ENCODE results near the gene INMT.

Gene INMT

GRCh38 chr7:30727061-30727945, 24.6 kb upstream of the INMT start:
- peak overlapping the region; percentile 56 for H3K27ac ChIP-seq
- H3K4me3 ChIP-seq = no peak overlapping the region
- no peak overlapping the region for H3K9ac ChIP-seq
- H3K4me2 ChIP-seq = peak overlapping the region; percentile 67
- H3K4me1 ChIP-seq = peaks cover 29% of the 10 kb centered on the region
- no peaks in the 10 kb centered on the region for H3K27me3 ChIP-seq
- TF ChIP-seq Cebpa-rat (IDR thresholded peaks at IDR 0.05) = no peak
- no peaks in the 10 kb centered on the region for H4K20me1 ChIP-seq
- H3K9me3 ChIP-seq = no peaks in the 10 kb centered on the region
- no peaks in the 10 kb centered on the region for H3K36me3 ChIP-seq

GRCh38 chr7:30728591-30729100, 23.3 kb upstream of the INMT start:
- Histone ChIP-seq H3K27ac (0 out of 2 replicates have a peak overlapping the region, but pooled peaks have one; percentile 56), H3K4me1 (peaks cover 29% of the 10 kb centered on the region), H3K27me3 (no peaks in the 10 kb centered on the region), H4K20me1 (no peaks in the 10 kb centered on the region), H3K36me3 (no peaks in the 10 kb centered on the region), H3K4me3 (no peak overlapping the region), H3K9ac (no peak overlapping the region), H3K9me3 (no peaks in the 10 kb centered on the region), H3K4me2 (peak overlapping the region; percentile 67)
- no peak for TF ChIP-seq Cebpa-rat (IDR thresholded peaks at IDR 0.05)

GRCh38 chr7:30729642-30730041, 22.3 kb upstream of the INMT start:
- no peaks in the 10 kb centered on the region for H3K36me3 ChIP-seq
- no peak overlapping the region for H3K27ac ChIP-seq
- no peak overlapping the region for H3K9ac ChIP-seq
- peaks cover 29% of the 10 kb centered on the region for H3K4me1 ChIP-seq
- H3K27me3 ChIP-seq = no peaks in the 10 kb centered on the region
- no peaks in the 10 kb centered on the region for H3K9me3 ChIP-seq
- no peak for TF ChIP-seq Cebpa-rat (IDR thresholded peaks at IDR 0.05)
- no peaks in the 10 kb centered on the region for H4K20me1 ChIP-seq
- H3K4me2 ChIP-seq = no peak overlapping the region
- no peak overlapping the region for H3K4me3 ChIP-seq

- Histone ChIP-seq H3K27ac (no peak overlapping the region), H3K27me3 (no peaks in the 10 kb centered on the region), H3K9me3 (no peaks in the 10 kb centered on the region), H3K4me3 (no peak overlapping the region), H3K9ac (no peak overlapping the region), H4K20me1 (no peaks in the 10 kb centered on the region), H3K4me1 (peaks cover 29% of the 10 kb centered on the region), H3K4me2 (no peak overlapping the region), H3K36me3 (no peaks in the 10 kb centered on the region)
- TF ChIP-seq Cebpa-rat (IDR thresholded peaks at IDR 0.05) = no peak
Observed at GRCh38 chr7:30730097-30730496, 21.8 kb upstream of the INMT start.

- H3K4me3 ChIP-seq = no peak overlapping the region
- H4K20me1 ChIP-seq = no peaks in the 10 kb centered on the region
- TF ChIP-seq Cebpa-rat (IDR thresholded peaks at IDR 0.05) = no peak
- no peaks in the 10 kb centered on the region for H3K27me3 ChIP-seq
- H3K9ac ChIP-seq = no peak overlapping the region
- no peaks in the 10 kb centered on the region for H3K9me3 ChIP-seq
- H3K4me2 ChIP-seq = no peak overlapping the region
- no peaks in the 10 kb centered on the region for H3K36me3 ChIP-seq
- H3K4me1 ChIP-seq = peaks cover 29% of the 10 kb centered on the region
- H3K27ac ChIP-seq = no peak overlapping the region
Observed at GRCh38 chr7:30730996-30731395, 20.9 kb upstream of the INMT start.

GRCh38 chr7:30731581-30731980, 20.4 kb upstream of the INMT start:
- Histone ChIP-seq H3K4me1 (peaks cover 24% of the 10 kb centered on the region), H4K20me1 (no peaks in the 10 kb centered on the region), H3K27ac (no peak overlapping the region), H3K36me3 (no peaks in the 10 kb centered on the region), H3K27me3 (no peaks in the 10 kb centered on the region), H3K4me2 (no peak overlapping the region), H3K9me3 (no peaks in the 10 kb centered on the region), H3K9ac (no peak overlapping the region), H3K4me3 (no peak overlapping the region)
- TF ChIP-seq Cebpa-rat (IDR thresholded peaks at IDR 0.05) = no peak

- H3K27me3 ChIP-seq = no peaks in the 10 kb centered on the region
- H3K4me3 ChIP-seq = no peak overlapping the region
- H3K9me3 ChIP-seq = no peaks in the 10 kb centered on the region
- no peak for TF ChIP-seq Cebpa-rat (IDR thresholded peaks at IDR 0.05)
- H4K20me1 ChIP-seq = no peaks in the 10 kb centered on the region
- no peak overlapping the region for H3K9ac ChIP-seq
- H3K36me3 ChIP-seq = no peaks in the 10 kb centered on the region
- peaks cover 14% of the 10 kb centered on the region for H3K4me1 ChIP-seq
- H3K27ac ChIP-seq = no peak overlapping the region
- no peak overlapping the region for H3K4me2 ChIP-seq
Observed at GRCh38 chr7:30732606-30733005, 19.3 kb upstream of the INMT start.

- no peak overlapping the region for H3K9ac ChIP-seq
- peaks cover 13% of the 10 kb centered on the region for H3K4me1 ChIP-seq
- H4K20me1 ChIP-seq = no peaks in the 10 kb centered on the region
- H3K27ac ChIP-seq = no peak overlapping the region
- H3K4me2 ChIP-seq = no peak overlapping the region
- no peaks in the 10 kb centered on the region for H3K27me3 ChIP-seq
- H3K4me3 ChIP-seq = no peak overlapping the region
- H3K36me3 ChIP-seq = no peaks in the 10 kb centered on the region
- TF ChIP-seq Cebpa-rat (IDR thresholded peaks at IDR 0.05) = no peak
- H3K9me3 ChIP-seq = no peaks in the 10 kb centered on the region
Observed at GRCh38 chr7:30733216-30733615, 18.7 kb upstream of the INMT start.

- no peaks in the 10 kb centered on the region for H3K36me3 ChIP-seq
- H3K9me3 ChIP-seq = no peaks in the 10 kb centered on the region
- H3K27me3 ChIP-seq = no peaks in the 10 kb centered on the region
Observed at GRCh38 chr7:30733691-30734090, 18.2 kb upstream of the INMT start.

GRCh38 chr7:30734497-30734896, 17.4 kb upstream of the INMT start:
- Histone ChIP-seq H4K20me1 (no peaks in the 10 kb centered on the region), H3K27me3 (no peaks in the 10 kb centered on the region), H3K36me3 (no peaks in the 10 kb centered on the region), H3K9ac (no peak overlapping the region), H3K4me2 (no peak overlapping the region), H3K4me3 (no peak overlapping the region), H3K27ac (no peak overlapping the region), H3K4me1 (peaks cover 18% of the 10 kb centered on the region), H3K9me3 (no peaks in the 10 kb centered on the region)
- TF ChIP-seq Cebpa-rat (IDR thresholded peaks at IDR 0.05) = no peak

More at GRCh38 chr7:30733691-30734090, 18.2 kb upstream of the INMT start:
- peaks cover 13% of the 10 kb centered on the region for H3K4me1 ChIP-seq
- H3K4me2 ChIP-seq = no peak overlapping the region
- no peak for TF ChIP-seq Cebpa-rat (IDR thresholded peaks at IDR 0.05)
- no peak overlapping the region for H3K9ac ChIP-seq
- no peak overlapping the region for H3K27ac ChIP-seq
- H3K4me3 ChIP-seq = no peak overlapping the region
- no peaks in the 10 kb centered on the region for H4K20me1 ChIP-seq
